Measurements from ENCODE around the gene GPA33. TPM values are rescaled to one million over a fixed set of nuclear protein-coding genes. Genes with fewer than 3 reads are reported as not detected.

The GPA33 gene
- total and polyA plus RNA-seq, 8 donors = 0.11 to 0.55 (median 0.27) TPM; not detected in 2

GRCh38 chr1:167056529-167057231 is 33.5 kb downstream of the GPA33 start:
- H3K4me1 ChIP-seq = peaks cover 3 to 6% of the 10 kb centered on the region in 2 donors
- intact Hi-C loops (cut with DNase I) = loop anchor here in 1 of 2 donors (5.0 kb wide), 1 partner anchor 149 kb away; no protein-coding TSS in a partner anchor
- no peak overlapping the region for H3K4me3 ChIP-seq
- no peak for DNase-seq
- no peak for TF ChIP-seq CTCF (IDR thresholded peaks at IDR 0.05)
- no peaks in the 10 kb centered on the region for H3K27me3 ChIP-seq
- no peak overlapping the region for H3K27ac ChIP-seq
- no peak for ATAC-seq
- H3K36me3 ChIP-seq = no peaks in the 10 kb centered on the region
- no peaks in the 10 kb centered on the region for H3K9me3 ChIP-seq

GRCh38 chr1:167054946-167055630 is 35.1 kb downstream of the GPA33 start:
- intact Hi-C loops (cut with DNase I) = loop anchor here in 1 of 2 donors (5.0 kb wide), 1 partner anchor 148 kb away; no protein-coding TSS in a partner anchor
- no peaks in the 10 kb centered on the region for H3K27me3 ChIP-seq
- ATAC-seq (no peak), DNase-seq (no peak)
- H3K9me3 ChIP-seq = no peaks in the 10 kb centered on the region
- no peaks in the 10 kb centered on the region for H3K36me3 ChIP-seq
- no peak overlapping the region for H3K4me3 ChIP-seq
- peaks cover 3 to 6% of the 10 kb centered on the region in 2 donors for H3K4me1 ChIP-seq
- no peak for TF ChIP-seq CTCF (IDR thresholded peaks at IDR 0.05)
- no peak overlapping the region for H3K27ac ChIP-seq

- ATAC-seq (no peak), DNase-seq (no peak)
- TF ChIP-seq CTCF (IDR thresholded peaks at IDR 0.05) = no peak
- Histone ChIP-seq H3K9me3 (no peaks in the 10 kb centered on the region), H3K4me3 (no peak overlapping the region), H3K27me3 (no peaks in the 10 kb centered on the region), H3K4me1 (peaks cover 3 to 6% of the 10 kb centered on the region in 2 donors), H3K27ac (no peak overlapping the region), H3K36me3 (no peaks in the 10 kb centered on the region)
- intact Hi-C loops (cut with DNase I) = no loop called here
These were observed 35.6 kb downstream of the GPA33 start for GRCh38 chr1:167054531-167054930.

- H3K4me1 ChIP-seq = no peaks in the 10 kb centered on the region
- no peak overlapping the region for H3K4me3 ChIP-seq
- TF ChIP-seq CTCF (IDR thresholded peaks at IDR 0.05) = peak in 1 of 2 donors; percentile 12
- intact Hi-C loops (cut with DNase I) = no loop called here
- no peaks in the 10 kb centered on the region for H3K27me3 ChIP-seq
- no peaks in the 10 kb centered on the region for H3K36me3 ChIP-seq
- H3K27ac ChIP-seq = no peak overlapping the region
- H3K9me3 ChIP-seq = no peaks in the 10 kb centered on the region
- ATAC-seq (no peak), DNase-seq (no peak)
These were observed 37.8 kb downstream of the GPA33 start for GRCh38 chr1:167052389-167052788.

GRCh38 chr1:167051907-167052306 is 38.3 kb downstream of the GPA33 start:
- Histone ChIP-seq H3K9me3 (no peaks in the 10 kb centered on the region), H3K4me1 (no peaks in the 10 kb centered on the region), H3K27ac (no peak overlapping the region), H3K36me3 (no peaks in the 10 kb centered on the region), H3K4me3 (no peak overlapping the region), H3K27me3 (no peaks in the 10 kb centered on the region)
- intact Hi-C loops (cut with DNase I) = no loop called here
- no peak for TF ChIP-seq CTCF (IDR thresholded peaks at IDR 0.05)
- DNase-seq = no peak
- ATAC-seq = no peak
